Spinal cord (tissue), 10 donors: ENCODE measurements around the gene MED4. TPM values are rescaled to one million over a fixed set of nuclear protein-coding genes. Genes with fewer than 3 reads are reported as not detected.
"Not testable (repeated sequence)": the region's sequence is repeated elsewhere in the genome, so short reads cannot be mapped to it uniquely, and the experiment has no call there.

Experiments used
- DNase-seq, 6 donors: peaks; one replicate each; pipeline versions ENCODE4 v3.0.0 to v3.0.0-alpha.2; 2013 to 2015; ENCODE audit warnings: low spot score in 6 of 6, low read depth in 4 of 6
- H3K27ac ChIP-seq: one replicate; pipeline ENCODE4 v1.5.1; 2013; ENCODE audit warnings: low read depth, low read length, control low read depth
- H3K27me3 ChIP-seq: one replicate; pipeline ENCODE4 v1.6.1; 2013; ENCODE audit warnings: low read length; ENCODE audit not compliant: control insufficient read depth, insufficient read depth
- H3K36me3 ChIP-seq: one replicate; pipeline ENCODE4 v1.6.1; 2013; ENCODE audit warnings: low read length; ENCODE audit not compliant: control insufficient read depth, insufficient read depth
- H3K4me1 ChIP-seq: one replicate; pipeline ENCODE4 v1.6.1; 2013; ENCODE audit warnings: low read length; ENCODE audit not compliant: control insufficient read depth, insufficient read depth
- H3K4me3 ChIP-seq: one replicate; pipeline ENCODE4 v1.5.1; 2013; ENCODE audit warnings: low read depth, low read length, control low read depth
- H3K9me3 ChIP-seq: one replicate; pipeline ENCODE4 v1.6.1; 2013; ENCODE audit warnings: low read length; ENCODE audit not compliant: control insufficient read depth, insufficient read depth
- whole genome bisulfite sequencing: methylation state at CpG from one replicate; pipeline ENCODE4 v1.1.5; 2013; ENCODE audit warnings: missing lambda C conversion rate; ENCODE audit not compliant: insufficient coverage; 5-methylcytosine and 5-hydroxymethylcytosine counted together
- polyA plus RNA-seq, 2 donors: library from polyadenylated mRNA; unstranded; fragments of 120-200 nt; gene quantifications; one replicate each; pipeline ENCODE4 v1.2.1, GENCODE V29; 2013; ENCODE audit not compliant: insufficient read length in 2 of 2
- total RNA-seq, 2 donors: library from RNA; depleted of rRNA in 1 of 2; stranded (reverse); fragments of 120-200 nt in 1 of 2; fragments of >200 nt in 1 of 2; gene quantifications; one replicate each; pipeline versions ENCODE4 v1.2.3 to v1.2.4, GENCODE V29; 2013 to 2014
- donor health status: healthy.

Gene MED4
- total and polyA plus RNA-seq, 4 donors, result 44.7 to 73.7 (median 54.0) TPM

DNA sequence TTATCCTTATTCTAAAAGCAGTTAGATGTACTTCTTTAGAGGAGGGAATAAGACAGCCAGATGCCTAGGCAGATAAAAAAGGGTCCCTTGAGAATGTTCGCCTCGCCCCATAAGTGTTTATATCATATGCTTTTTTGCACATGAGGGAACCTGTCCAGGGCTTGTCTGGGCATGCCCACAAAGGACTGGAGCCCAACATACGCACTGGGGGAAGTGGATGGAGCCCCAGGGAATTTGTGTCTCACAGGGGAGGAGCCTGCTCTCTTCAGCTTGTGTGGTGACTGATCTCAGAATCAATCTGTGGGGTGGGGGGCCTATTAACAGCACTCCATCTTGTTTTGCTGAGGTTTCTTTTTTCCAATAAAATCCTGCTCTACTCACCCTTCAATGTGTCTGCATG is 22.6 kb downstream of the MED4 start:
- DNase-seq, result peak in 1 of 6 donors; percentile 2
- Histone ChIP-seq H3K27me3 (no peaks in the 10 kb centered on the region), H3K4me1 (no peaks in the 10 kb centered on the region), H3K9me3 (peaks cover 25% of the 10 kb centered on the region), H3K4me3 (no peak overlapping the region), H3K27ac (no peak overlapping the region), H3K36me3 (peaks cover 33% of the 10 kb centered on the region)
- WGBS, result 100% methylated on average over 3 of the region's 3 CpGs

DNA sequence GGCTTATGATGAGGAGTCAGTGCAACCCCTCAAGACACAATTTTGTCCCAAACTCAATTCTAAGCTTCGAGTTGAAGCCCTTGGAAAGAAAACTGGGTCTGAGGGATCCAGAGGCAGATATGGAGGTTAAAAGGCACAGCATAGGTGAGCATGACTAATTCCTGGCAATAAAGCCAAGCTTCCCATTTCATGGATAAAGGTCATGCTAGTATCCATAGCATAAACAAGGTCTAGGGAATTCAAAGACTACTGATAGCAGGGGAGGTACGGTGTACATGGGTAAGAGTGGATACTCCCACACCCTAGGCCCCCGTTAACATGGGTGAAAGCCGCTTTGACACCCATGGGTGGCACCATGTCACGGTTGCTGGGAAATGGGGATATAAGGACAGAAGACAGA is 24.0 kb downstream of the MED4 start:
- peaks cover 30% of the 10 kb centered on the region for H3K36me3 ChIP-seq

DNA sequence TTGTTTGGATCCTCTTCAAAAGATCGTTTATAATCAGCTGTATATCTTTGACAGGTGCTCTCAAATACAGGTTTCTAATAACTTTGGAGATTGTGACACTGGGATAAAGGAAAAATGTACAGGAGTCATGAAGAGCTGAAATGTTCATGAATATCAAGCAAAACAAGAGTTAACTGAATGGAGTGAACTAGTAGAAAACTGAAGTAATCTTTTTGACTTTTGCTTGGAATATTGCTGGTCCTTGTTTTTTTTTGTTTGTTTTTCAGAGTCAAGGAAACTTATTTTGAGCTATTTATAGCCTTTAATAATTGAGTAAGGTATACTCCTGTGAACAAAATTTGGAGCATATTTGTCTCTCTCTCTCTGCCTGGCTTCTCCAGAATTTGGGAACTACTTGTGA is 25.3 kb downstream of the MED4 start:
- Histone ChIP-seq H3K4me3 (no peak overlapping the region), H3K9me3 (peaks cover 28% of the 10 kb centered on the region), H3K4me1 (no peaks in the 10 kb centered on the region), H3K27ac (no peak overlapping the region), H3K27me3 (no peaks in the 10 kb centered on the region), H3K36me3 (peaks cover 30% of the 10 kb centered on the region)
- no CpG with 5 or more reads among the region's 1 CpG for WGBS
- DNase-seq, result peak in 1 of 6 donors; percentile 5

More for the DNA sequence above, 24.0 kb downstream of the MED4 start:
- WGBS, result 100% methylated on average over 1 of the region's 5 CpGs
- no peak for DNase-seq
- Histone ChIP-seq H3K4me3 (no peak overlapping the region), H3K4me1 (no peaks in the 10 kb centered on the region), H3K27ac (no peak overlapping the region), H3K27me3 (no peaks in the 10 kb centered on the region), H3K9me3 (peaks cover 28% of the 10 kb centered on the region)

DNA sequence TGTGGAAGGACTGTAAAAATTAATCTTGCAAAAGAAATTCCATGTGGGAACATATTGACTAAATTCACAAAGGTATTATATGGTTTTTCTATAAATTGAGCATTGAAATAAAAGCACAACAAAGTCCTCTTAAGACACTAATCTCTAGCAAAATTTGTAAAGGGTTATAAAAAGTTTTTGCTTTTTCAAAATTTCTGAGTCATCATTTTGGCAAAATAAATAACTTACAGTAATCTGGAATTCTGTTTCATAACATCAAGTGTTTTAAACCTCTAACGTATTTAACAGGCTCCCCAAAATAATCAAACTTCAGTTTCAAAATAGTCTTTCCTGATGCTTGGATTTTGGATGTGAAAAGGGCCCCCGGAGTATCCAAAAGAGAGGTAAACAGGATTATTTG is 26.0 kb downstream of the MED4 start:
- no peak for DNase-seq
- Histone ChIP-seq H3K9me3 (peaks cover 28% of the 10 kb centered on the region), H3K27me3 (no peaks in the 10 kb centered on the region), H3K27ac (no peak overlapping the region), H3K4me3 (no peak overlapping the region), H3K36me3 (peaks cover 26% of the 10 kb centered on the region), H3K4me1 (no peaks in the 10 kb centered on the region)
- no CpG with 5 or more reads among the region's 2 CpGs for WGBS

DNA sequence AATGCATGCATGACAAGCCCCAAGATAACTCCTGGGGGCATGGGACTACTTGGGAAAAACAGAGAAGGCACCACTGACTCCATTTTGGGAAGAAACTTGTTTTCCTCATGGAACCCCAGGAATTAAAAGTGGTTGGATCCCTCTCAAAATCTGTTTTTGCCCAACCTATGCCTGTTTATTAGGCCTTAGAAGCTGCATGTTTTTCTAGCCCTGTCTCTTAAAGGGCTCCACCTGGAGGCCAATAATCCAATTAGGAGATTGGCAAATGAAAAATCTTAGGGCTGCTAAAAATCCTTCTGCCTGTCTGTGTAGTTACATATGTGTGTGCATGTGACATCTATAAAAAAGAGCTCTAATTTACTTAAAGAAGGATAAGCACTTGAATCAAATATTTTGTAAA is 26.9 kb downstream of the MED4 start:
- Histone ChIP-seq H3K36me3 (peaks cover 19% of the 10 kb centered on the region), H3K27ac (no peak overlapping the region), H3K27me3 (no peaks in the 10 kb centered on the region), H3K4me1 (no peaks in the 10 kb centered on the region), H3K9me3 (peaks cover 28% of the 10 kb centered on the region), H3K4me3 (no peak overlapping the region)
- DNase-seq, result no peak

DNA sequence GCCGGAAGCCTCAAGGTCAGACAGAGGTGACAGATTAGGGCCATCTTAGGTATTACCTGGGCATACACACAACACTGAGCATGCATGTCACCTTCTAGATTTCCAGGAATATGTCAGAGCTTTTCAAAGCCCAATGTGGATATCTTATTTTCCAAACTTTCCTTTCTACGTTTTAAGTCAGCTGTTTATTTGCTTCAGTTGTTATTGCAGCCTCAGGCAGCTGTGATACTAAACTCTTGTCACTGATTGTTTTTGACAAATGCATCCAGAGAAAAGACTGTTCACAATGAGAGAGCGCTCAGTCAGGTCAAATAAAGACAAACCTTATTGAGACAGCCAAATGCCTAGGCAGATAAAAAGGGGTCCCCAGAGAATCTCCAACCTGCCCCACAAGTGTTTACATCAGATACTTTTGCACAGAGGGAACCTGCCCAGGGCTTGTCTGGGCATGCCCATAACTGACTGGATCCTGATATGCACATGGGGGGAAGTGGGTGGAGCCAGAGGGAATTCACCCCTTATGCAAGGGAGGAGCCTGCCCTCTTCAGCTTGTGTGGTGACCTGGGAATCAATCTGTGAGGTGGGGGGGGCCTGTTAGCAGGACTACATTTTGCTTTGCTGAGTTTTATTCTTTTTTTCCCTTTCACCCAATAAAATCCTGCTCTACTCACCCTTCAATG is 28.5 kb downstream of the MED4 start:
- Histone ChIP-seq H3K9me3 (peaks cover 24% of the 10 kb centered on the region), H3K4me3 (no peak overlapping the region), H3K4me1 (no peaks in the 10 kb centered on the region), H3K36me3 (peaks cover 8% of the 10 kb centered on the region), H3K27me3 (no peaks in the 10 kb centered on the region), H3K27ac (no peak overlapping the region)
- no peak for DNase-seq
- 92% methylated on average over 2 of the region's 3 CpGs for WGBS

DNA sequence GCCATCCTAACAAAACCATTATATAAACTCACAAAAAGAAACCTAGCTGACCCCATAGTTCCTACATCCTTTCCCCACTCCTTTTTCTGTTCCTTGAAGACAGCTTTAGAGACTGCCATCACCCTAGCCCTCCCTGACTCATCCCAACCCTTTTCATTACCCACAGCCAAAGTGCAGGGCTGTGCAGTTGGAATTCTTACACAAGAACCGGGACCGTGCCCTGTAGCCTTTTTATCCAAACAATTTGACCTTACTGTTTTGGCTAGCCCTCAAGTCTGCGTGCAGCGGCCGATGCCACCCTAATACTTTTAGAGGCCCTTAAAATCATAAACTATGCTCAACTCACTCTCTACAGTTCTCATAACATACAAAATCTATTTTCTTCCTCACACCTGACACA is 35.0 kb downstream of the MED4 start:
- not testable (repeated sequence) for H3K9me3 ChIP-seq, DNase-seq, H3K27me3 ChIP-seq, H3K4me1 ChIP-seq, H3K36me3 ChIP-seq, H3K4me3 ChIP-seq, H3K27ac ChIP-seq
- 90% methylated on average over 4 of the region's 5 CpGs for WGBS

DNA sequence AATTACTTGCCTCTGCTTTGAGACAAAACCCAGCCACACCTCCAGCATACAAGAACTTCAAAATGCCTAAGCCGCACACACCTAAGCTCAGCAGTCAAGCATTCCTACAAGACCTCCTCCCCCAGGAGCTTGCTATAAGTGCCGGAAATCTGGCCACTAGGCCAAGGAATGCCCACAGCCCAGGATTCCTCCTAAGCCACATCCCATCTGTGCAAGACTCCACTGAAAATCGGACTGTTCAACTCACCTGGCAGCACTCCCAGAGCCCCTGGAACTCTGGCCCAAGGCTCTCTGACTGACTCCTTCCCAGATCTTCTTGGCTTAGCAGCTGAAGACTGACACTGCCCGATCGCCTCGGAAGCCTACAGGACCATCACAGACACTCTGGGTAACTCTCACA is 36.4 kb downstream of the MED4 start:
- not testable (repeated sequence) for H3K27ac ChIP-seq, H3K27me3 ChIP-seq, H3K36me3 ChIP-seq, H3K9me3 ChIP-seq, H3K4me3 ChIP-seq, H3K4me1 ChIP-seq
- 94% methylated on average over 3 of the region's 6 CpGs for WGBS
- peak in 1 of 6 donors; percentile 7 for DNase-seq

DNA sequence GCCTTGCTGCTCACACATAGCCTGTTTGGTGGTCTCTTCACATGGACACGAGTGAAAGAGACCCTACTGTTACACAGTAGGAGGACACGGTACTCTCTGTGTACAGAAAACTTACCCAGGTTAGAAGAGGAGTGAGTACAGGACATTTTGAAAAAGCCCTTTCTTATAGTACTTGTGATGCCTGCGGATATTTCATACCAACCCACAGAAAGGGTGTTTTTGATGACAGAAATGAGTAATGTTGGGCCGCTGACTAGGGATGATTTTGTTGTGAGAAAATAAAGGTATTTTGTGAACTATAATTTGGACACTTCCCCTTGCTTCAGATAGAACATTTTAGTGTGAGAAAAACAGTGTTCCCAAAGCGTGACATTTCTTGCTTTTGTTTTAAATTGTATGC is 39.2 kb downstream of the MED4 start:
- no peak overlapping the region for H3K4me3 ChIP-seq
- 80% methylated on average over 1 of the region's 5 CpGs for WGBS
- H3K36me3 ChIP-seq, result peaks cover 12% of the 10 kb centered on the region
- H3K27me3 ChIP-seq, result no peaks in the 10 kb centered on the region
- no peak overlapping the region for H3K27ac ChIP-seq
- H3K9me3 ChIP-seq, result no peaks in the 10 kb centered on the region
- no peaks in the 10 kb centered on the region for H3K4me1 ChIP-seq
- DNase-seq, result no peak

DNA sequence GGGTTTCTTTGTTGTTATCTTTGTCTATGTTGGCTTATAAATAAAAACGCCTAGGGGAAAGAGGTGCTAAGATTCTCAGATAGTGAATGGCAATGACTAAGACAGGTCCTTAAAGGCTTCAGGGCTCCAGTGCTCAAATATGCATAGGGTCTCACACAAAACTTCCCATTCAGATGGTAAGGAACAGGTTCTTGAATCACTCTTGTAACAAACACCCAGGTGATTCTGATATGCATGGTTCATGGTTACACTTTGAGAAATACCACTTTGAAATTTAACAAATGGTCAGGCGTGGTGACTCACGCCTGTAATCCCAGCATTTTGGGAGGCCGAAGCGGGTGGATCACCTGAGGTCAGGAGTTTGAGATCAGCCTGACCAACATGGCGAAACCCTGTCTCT is 40.3 kb downstream of the MED4 start:
- Histone ChIP-seq H3K4me1 (no peaks in the 10 kb centered on the region), H3K36me3 (peaks cover 22% of the 10 kb centered on the region), H3K27me3 (no peaks in the 10 kb centered on the region), H3K4me3 (no peak overlapping the region), H3K9me3 (no peaks in the 10 kb centered on the region), H3K27ac (no peak overlapping the region)
- WGBS, result 96% methylated on average over 4 of the region's 6 CpGs
- no peak for DNase-seq
